GM10248 (cell line): ENCODE results near the gene SCFD2.

Experiments used
- CTCF ChIA-PET: fragments of 300-600 bp; sonication (Branson Sonifier 250); formaldehyde crosslinking; extraction: SDS; loops from one replicate; lab custom pipeline; 2021; ENCODE audit warnings: antibody characterized with exemption; lab: Yijun Ruan, JAX
- POLR2A ChIA-PET: fragments of 350-650 bp; sonication (Branson Sonifier 250); formaldehyde crosslinking; extraction: SDS; loops from one replicate; lab custom pipeline; 2020; ENCODE audit warnings: antibody characterized with exemption; lab: Yijun Ruan, JAX
- DNase-seq: peaks from one replicate; pipeline ENCODE4 v3.0.0; 2012; ENCODE audit errors: extremely low spot score
- TF ChIP-seq, protein P1 (sequence below): IDR thresholded peaks from 2 replicates; pipeline ENCODE4 v1.5.1; 2012; ENCODE audit warnings: mild to moderate bottlenecking, low read depth; ENCODE audit errors: extremely low read depth, missing control alignments, control extremely low read depth

SCFD2 gene

GRCh38 chr4:52856801-52857200 is 509.1 kb downstream of the SCFD2 start:
- TF ChIP-seq, protein P1, sequence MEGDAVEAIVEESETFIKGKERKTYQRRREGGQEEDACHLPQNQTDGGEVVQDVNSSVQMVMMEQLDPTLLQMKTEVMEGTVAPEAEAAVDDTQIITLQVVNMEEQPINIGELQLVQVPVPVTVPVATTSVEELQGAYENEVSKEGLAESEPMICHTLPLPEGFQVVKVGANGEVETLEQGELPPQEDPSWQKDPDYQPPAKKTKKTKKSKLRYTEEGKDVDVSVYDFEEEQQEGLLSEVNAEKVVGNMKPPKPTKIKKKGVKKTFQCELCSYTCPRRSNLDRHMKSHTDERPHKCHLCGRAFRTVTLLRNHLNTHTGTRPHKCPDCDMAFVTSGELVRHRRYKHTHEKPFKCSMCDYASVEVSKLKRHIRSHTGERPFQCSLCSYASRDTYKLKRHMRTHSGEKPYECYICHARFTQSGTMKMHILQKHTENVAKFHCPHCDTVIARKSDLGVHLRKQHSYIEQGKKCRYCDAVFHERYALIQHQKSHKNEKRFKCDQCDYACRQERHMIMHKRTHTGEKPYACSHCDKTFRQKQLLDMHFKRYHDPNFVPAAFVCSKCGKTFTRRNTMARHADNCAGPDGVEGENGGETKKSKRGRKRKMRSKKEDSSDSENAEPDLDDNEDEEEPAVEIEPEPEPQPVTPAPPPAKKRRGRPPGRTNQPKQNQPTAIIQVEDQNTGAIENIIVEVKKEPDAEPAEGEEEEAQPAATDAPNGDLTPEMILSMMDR, result no peak
- ChIA-PET CTCF (interaction anchor here (1.2 to 1.4 kb wide), 2 partner anchors 12 to 55 kb away, joined by 3 read pairs; no protein-coding TSS in a partner anchor), POLR2A (no interaction called here)

DNA sequence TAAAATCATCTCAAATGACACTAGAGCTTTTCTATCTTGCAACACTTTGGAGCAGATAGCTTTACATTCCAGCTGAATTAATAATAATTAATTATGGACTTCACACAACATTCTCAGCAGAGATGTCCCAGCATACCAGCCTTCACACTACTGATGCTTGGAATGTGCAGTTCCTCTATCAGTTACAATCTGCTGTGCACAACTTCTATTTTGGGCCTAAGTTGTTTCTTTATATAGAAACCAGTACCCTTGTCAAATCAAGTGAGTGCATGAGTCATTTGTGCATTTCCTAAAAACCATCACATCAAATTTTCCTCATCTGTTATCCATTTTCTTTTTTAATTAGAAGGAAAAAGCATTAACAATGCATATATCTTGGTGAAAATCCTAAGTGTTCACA is 512.5 kb downstream of the SCFD2 start:
- ChIA-PET POLR2A (no interaction called here), CTCF (interaction anchor here (1.8 to 2.7 kb wide), 2 partner anchors 13 to 134 kb away, joined by 3 to 7 read pairs; no protein-coding TSS in a partner anchor)
- DNase-seq, result no peak
- TF ChIP-seq, protein P1, result no peak

More at GRCh38 chr4:52856801-52857200, 509.1 kb downstream of the SCFD2 start:
- no peak for DNase-seq

- DNase-seq, result no peak
- CTCF ChIA-PET, result interaction anchor here (0.9 to 2.7 kb wide), 4 partner anchors 12 to 133 kb away, joined by 3 to 7 read pairs (median 4); no protein-coding TSS in a partner anchor
- POLR2A ChIA-PET, result no interaction called here
- TF ChIP-seq, protein P1, result no peak
Observed at GRCh38 chr4:52852711-52853110, 513.1 kb downstream of the SCFD2 start.

- POLR2A ChIA-PET, result no interaction called here
- DNase-seq, result no peak
- CTCF ChIA-PET, result interaction anchor here (0.9 to 2.7 kb wide), 3 partner anchors 12 to 61 kb away, joined by 3 to 7 read pairs (median 4); no protein-coding TSS in a partner anchor
- TF ChIP-seq, protein P1, result no peak
Observed at GRCh38 chr4:52852041-52852440, 513.8 kb downstream of the SCFD2 start.

DNA sequence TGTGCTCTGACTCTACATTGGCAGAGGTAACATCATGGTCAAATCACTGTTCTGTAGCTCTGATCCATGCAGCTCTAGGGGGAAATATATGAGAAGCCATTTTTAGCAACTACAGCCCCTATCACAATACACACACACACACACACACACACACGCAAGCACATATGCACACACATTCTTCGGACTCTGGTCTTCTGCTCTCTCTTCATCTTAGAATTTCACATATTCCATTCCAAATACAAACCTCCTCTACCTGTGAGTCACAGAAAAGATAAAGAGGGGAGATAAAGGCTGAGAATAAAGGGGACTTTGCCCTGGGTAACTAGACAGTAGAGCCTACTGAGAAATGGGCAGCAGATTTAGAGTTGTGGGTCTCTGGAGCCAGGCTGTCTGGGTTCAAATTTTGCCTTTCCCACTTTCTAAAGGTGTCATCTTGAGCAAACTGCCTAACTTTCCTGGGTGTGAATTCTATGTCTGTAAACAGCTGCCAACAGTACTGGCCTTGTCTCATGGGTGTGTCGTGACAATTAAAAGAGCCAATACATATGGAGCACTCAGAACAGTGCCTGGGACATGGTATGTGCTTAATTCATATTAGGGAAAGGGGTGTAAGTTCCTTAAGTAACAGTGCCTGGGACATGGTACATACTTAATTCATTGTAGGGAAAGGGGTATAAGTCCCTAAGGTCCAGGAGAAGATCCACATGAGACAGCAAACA is 515.3 kb downstream of the SCFD2 start:
- TF ChIP-seq, protein P1, result no peak
- CTCF ChIA-PET, result no interaction called here
- POLR2A ChIA-PET, result no interaction called here
- DNase-seq, result no peak

DNA sequence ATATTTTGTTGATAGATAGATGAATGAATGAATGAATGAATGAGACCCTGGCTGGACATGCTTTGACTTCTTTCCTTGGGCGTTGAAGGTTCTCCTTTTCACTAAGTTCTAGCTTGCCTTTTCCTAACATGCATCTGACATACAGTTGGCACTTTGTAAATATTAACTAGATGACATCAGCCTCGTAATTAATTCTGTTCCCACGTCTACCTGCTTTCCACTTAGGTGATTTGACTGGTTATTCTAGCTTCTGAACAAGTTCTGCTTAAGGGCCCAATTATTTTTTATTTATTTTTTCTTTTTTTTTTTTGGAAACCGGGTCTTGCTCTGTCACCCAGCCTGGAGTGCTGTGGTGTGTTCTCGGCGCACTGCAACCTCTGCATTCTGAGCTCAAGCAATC is 517.6 kb downstream of the SCFD2 start:
- TF ChIP-seq, protein P1, result no peak
- POLR2A ChIA-PET, result no interaction called here
- no peak for DNase-seq
- CTCF ChIA-PET, result interaction anchor here (1.7 to 1.8 kb wide), 2 partner anchors 15 to 20 kb away, joined by 4 read pairs; no protein-coding TSS in a partner anchor
